HG03460 (cell line): ENCODE measurements around the gene NEDD4.
A peak's percentile ranks its signal among the peaks of the same experiment; 100 is the strongest.
"Not testable (repeated sequence)": the region's sequence is repeated elsewhere in the genome, so short reads cannot be mapped to it uniquely, and the experiment has no call there.

Experiments
- ATAC-seq: cut with Tn5 transposase; IDR thresholded peaks from one replicate; pipeline ENCODE4 v1.9.1; 2021; ENCODE audit not compliant: unreplicated experiment

Gene NEDD4

GRCh38 chr15:55834331-55834730 lies 159.1 kb downstream of the NEDD4 start:
- no peak for ATAC-seq

GRCh38 chr15:55829826-55830225 lies 163.6 kb downstream of the NEDD4 start:
- ATAC-seq = peak; percentile 59

DNA sequence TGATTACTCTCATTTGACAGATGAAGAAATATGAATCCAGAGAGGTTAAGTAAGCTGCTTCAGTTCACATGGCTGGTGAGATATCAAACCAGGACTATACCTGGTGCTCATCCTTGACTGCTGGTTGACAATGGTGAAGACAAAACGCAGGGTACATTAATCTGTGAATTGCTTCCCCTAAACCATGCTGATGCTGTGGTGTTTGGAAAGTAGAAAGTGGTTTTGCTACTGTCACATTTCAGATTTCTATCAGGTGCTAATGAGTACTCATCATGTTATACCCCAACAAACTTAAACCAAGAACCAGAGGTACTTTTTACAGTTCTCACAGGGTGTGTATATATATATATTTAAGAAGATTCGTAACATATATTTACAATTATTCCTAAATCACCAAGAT lies 165.5 kb downstream of the NEDD4 start:
- no peak for ATAC-seq

- no peak for ATAC-seq
Measured at GRCh38 chr15:55827204-55827603, 166.2 kb downstream of the NEDD4 start.

- ATAC-seq = no peak
Measured at GRCh38 chr15:55824857-55825613, 168.4 kb downstream of the NEDD4 start.

DNA sequence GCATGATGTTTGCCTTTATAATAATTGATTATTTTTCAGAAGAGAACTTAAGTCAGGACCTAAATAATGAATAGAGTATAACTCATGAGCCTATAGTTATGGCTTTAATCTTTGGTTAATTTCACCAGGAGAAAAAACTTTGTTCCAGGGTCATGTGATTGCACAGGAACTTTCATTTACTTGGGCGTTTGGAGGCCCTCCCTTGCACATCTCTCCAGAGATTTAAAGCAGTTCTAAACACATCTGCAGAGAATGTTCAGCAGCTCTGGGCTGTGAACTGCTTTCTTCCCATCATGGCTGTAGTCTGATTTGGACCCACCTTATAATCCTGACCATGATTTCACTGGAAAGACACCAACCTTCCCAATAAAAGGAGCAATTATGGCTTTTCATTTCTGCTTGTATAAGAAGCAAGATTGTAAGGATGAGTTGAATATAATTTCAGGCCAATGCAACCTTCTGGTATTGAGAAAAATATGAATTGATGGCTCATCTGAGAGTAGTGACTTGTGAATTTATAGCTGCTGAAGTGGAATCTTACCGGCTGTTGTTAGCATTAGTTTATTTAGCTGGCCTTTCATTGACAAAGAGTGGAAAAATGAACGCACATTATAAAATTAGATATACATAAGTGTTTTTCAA lies 169.6 kb downstream of the NEDD4 start:
- no peak for ATAC-seq

- ATAC-seq = no peak
Measured at GRCh38 chr15:55823191-55823670, 170.2 kb downstream of the NEDD4 start.

- not testable (repeated sequence) for ATAC-seq
Measured at GRCh38 chr15:55821740-55822139, 171.7 kb downstream of the NEDD4 start.

- ATAC-seq = no peak
Measured at GRCh38 chr15:55820043-55820442, 173.4 kb downstream of the NEDD4 start.

GRCh38 chr15:55819397-55820034 lies 173.9 kb downstream of the NEDD4 start:
- ATAC-seq = no peak

DNA sequence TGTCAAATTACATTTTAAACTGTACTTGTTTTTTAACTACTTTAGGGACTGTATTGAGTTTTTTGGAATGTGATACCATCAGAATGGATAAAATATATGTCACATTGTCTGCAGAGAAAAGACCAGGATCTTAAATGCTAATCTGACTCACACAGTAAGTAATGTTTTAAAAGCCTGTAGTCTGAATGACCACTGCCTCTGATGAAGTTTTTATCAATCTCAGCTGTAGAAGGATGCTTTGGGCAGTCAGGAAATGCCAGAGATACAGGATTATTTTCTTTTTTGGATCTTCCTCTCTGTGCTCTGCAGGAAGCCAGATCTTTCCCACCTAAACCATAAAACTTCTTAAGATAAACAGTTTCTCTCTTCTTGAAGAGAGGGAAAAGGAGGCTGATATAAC lies 177.4 kb downstream of the NEDD4 start:
- ATAC-seq = no peak

DNA sequence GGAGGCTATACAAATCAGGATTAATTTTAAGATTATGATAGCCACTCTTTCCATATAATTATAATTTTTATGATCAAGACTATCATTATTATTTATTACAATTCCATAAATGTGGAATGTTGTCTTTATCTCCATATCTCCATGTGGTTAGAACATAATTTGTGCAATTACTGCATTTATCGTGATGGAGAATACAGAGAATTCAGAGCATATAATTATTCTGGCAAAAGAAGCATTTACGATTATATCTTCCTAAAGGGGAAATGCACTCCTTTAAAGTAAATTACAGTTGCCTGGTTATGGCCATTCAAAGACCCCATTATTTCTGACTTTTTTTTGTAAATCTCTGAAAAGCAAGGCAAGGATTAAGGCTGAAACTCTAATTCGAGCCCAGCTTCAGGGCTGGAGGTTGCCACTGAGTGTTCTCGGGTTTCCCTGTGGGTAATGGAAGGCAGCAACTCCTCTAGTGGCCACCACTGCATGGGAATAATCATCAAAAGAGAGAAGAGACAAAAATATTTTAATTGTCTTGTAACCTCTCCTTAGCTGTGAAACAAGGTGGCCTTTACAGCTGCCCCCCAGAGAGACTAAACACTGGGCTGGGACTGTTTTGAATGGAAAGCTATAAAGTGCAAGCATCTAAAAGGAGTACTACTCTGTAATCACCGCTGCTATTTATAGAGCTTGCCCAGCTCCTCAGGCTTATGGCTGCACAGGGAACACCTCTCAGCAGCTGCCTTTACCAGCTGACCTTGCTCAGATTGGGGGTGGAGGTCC lies 190.6 kb downstream of the NEDD4 start:
- ATAC-seq = no peak

DNA sequence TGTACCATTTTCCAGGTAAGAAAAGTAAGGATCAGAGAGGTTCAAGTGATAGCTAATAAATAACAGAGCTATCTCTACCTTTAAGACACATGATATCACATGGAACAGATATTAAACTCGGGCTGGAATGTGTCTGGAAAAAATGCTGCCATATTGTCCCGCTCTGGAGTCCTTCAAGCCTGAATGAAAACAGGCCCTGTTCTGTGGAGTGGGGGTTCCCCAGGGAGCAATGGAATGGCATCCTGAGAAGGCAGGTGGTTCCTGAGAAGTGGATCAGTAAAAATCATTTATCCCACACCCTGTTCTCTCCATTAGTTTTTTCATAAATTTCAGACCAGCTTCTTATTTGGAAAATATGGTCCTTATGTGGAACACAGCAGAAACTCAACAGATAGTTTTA lies 193.2 kb downstream of the NEDD4 start:
- ATAC-seq = no peak

DNA sequence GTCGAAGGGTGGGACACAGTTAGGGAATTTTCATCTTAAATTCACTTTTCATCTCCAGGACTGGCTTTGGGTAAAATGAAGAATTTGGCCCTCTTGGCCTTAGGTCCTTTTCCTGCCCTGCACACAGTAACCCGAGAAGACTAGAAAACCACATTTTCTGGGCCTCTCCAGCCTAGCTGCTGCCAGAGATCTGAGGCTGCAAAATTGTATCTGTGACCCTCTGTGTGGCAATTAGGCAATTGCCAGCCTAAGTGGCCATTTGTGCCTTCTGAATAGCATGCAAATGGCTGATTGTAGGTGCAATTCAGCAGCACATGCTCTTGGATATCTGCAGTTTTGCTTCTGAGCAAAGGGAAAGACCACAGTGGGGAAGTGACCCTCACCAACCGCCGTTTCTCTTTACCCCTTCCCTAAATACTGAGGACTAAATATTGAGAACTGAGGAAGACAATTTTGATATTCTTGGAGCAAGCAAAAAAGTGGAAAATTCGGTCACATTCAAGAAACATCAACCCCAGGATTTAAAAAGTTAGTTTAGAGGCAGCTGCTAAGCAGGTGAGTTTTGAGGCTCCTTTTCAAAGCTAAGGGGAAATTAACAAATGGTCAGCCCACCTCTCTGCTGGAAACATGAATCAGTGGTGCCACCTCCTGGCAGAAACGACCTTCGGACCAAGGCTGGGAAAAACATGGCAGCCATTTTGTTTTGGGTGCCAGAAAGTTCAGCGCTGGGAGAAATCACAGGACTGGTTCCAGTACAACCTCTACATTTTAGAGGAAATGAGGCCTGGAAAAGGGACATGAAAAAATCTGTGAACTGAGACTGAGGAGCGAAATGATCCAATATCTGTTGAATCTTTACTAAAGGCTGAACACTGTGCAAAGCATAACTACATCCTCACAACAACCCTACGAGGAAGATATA lies 193.9 kb downstream of the NEDD4 start:
- no peak for ATAC-seq

DNA sequence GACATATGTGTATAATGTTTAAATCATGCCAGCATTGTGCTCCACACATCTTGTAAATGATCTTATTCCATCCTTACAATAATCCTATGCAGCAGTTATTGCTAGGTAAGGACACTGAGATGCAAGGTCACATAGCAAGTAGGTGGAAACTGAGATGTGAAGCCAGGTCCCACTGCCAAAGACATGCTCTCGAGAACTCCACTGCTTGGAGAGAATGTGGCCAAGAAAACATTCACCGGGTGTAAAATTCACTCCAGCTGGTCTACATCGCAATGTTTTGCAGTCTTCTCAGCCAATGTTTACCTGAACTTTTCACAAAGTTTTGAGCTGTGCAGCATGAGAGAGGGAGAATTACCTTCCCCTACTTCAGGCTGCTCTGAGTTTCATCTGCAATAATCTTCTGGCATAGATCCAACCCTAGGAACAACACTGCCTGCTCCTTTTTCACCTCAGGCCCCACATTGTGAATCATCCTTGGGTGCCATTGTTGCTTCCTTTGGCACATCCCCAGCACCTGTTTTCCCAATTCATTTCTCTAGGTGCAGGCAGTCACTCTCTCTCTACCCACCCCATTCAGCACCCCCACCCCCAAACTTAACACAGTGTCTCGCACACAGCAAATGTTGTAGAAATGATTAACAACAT lies 197.0 kb downstream of the NEDD4 start:
- no peak for ATAC-seq

DNA sequence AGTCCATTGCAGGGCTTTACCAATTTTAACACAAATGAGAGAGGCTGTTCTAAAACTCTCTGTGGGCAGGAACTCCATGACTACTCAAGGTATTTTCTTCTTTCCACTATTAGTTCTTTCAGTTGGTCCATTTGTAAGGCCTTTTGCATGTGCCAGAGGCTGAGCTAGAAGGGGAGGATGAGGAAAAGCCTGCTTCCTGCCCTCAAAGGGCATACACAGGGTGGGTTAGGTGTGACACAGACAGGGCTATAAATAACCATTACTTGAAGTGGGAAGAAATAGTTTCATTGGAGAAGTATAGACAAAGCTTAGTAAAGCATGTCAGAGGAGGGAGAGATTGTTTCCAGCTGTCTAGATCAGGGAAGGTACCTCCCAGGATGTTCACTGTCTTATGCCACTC lies 198.4 kb downstream of the NEDD4 start:
- ATAC-seq = no peak

GRCh38 chr15:55791551-55792400 lies 201.6 kb downstream of the NEDD4 start:
- ATAC-seq = no peak

DNA sequence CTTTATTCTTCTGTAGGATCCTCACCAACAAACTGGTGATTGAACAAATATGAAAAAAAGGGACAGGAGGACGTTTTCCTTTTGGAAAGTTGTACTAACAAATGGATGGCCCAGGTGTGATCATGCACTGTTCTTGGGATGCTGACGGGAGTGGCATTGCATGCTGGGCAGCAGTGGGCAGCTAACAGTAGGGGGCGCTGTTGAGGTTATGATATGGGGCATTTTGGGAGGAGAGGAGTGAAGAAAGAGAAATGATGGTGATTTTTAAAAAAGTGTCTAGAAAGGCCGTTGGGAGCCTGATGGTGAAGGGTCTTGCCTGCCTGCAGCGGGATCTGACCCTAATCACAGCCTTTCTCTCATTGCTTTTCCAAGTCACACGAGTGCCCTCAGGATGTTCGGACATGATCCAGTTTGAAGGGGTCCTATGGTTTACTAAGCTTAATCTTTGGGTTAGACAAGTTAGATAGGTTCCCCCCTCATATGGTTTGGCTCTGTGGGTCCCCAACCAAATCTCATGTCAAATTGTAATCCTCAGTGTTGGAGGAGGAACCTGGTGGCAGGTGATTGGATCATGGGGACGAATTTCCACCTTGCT lies 204.2 kb downstream of the NEDD4 start:
- ATAC-seq = no peak
